Measurements from ENCODE around the gene TBL1X. TPM values are rescaled to one million over a fixed set of nuclear protein-coding genes. Genes with fewer than 3 reads are reported as not detected.

Gene TBL1X
- total and polyA plus RNA-seq, 2 of the 13 experiments (the other 11 are each of a cell fraction or from before 2014, with no cell fraction given), result 17.6 to 19.9 TPM

DNA sequence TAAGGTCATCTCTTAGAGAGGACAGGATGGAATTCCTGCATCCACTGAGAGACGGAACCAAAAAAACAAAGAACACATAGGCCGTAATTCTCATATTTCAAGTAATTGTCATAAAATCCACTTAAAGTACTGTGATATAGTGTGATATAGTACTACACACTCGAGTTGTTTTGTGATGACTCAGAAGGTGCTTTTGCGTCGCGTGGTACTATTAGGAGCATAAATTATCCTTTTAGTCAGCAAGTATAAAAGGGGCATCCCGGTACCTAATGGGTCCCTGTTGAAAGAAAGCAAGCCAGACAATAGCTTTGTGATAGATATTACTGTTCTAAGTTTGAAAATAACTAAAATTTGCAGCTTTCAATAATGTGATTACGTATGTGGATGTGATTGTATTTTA is 245.5 kb downstream of the TBL1X start (continued):
- TF ChIP-seq, protein P1, sequence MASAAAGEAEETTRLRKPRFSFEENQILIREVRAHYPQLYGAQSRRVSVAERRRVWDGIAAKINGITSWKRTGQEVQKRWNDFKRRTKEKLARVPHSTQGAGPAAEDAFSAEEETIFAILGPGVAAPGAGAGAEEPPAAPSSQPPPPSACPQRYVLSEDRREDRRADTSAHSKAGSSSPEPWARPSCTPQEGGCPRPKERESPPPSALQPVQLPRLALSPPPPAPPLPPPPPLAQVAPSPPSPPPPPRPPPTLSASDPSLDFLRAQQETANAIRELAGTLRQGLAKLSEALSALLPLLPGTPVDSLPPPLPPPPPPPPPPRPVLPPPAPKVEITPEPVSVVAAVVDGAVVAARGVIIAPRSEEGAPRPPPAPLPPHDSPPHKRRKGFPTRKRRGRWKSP (CRISPR knock-in tag; IDR thresholded peaks at IDR 0.05), result no peak
- TF ChIP-seq, protein P2, sequence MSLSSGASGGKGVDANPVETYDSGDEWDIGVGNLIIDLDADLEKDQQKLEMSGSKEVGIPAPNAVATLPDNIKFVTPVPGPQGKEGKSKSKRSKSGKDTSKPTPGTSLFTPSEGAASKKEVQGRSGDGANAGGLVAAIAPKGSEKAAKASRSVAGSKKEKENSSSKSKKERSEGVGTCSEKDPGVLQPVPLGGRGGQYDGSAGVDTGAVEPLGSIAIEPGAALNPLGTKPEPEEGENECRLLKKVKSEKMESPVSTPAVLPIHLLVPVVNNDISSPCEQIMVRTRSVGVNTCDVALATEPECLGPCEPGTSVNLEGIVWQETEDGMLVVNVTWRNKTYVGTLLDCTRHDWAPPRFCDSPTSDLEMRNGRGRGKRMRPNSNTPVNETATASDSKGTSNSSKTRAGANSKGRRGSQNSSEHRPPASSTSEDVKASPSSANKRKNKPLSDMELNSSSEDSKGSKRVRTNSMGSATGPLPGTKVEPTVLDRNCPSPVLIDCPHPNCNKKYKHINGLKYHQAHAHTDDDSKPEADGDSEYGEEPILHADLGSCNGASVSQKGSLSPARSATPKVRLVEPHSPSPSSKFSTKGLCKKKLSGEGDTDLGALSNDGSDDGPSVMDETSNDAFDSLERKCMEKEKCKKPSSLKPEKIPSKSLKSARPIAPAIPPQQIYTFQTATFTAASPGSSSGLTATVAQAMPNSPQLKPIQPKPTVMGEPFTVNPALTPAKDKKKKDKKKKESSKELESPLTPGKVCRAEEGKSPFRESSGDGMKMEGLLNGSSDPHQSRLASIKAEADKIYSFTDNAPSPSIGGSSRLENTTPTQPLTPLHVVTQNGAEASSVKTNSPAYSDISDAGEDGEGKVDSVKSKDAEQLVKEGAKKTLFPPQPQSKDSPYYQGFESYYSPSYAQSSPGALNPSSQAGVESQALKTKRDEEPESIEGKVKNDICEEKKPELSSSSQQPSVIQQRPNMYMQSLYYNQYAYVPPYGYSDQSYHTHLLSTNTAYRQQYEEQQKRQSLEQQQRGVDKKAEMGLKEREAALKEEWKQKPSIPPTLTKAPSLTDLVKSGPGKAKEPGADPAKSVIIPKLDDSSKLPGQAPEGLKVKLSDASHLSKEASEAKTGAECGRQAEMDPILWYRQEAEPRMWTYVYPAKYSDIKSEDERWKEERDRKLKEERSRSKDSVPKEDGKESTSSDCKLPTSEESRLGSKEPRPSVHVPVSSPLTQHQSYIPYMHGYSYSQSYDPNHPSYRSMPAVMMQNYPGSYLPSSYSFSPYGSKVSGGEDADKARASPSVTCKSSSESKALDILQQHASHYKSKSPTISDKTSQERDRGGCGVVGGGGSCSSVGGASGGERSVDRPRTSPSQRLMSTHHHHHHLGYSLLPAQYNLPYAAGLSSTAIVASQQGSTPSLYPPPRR (CRISPR knock-in tag; IDR thresholded peaks at IDR 0.05; ENCODE audit: borderline replicate concordance), result no peak
- TF ChIP-seq POLR2AphosphoS5 (IDR thresholded peaks at IDR 0.05; ENCODE audit: low read depth, low read length), result no peak

GRCh38 chrX:9717376-9717775 is 252.5 kb downstream of the TBL1X start:
- ChIA-PET POLR2A (no interaction called here), CTCF (ENCODE audit: low intra/inter-chr PET ratio, low total read pairs) (no interaction called here)
- no peak overlapping the region for H3K27ac ChIP-seq (ENCODE audit: extremely low read length, insufficient read depth, low read length)
- peaks cover 4 to 22% of the 10 kb centered on the region in 2 experiments for H3K36me3 ChIP-seq (replicated peaks in 1 of 2; ENCODE audit: control insufficient read depth in 1 of 2, insufficient read depth in 2 of 2, low read length in 2 of 2)
- no peak for ATAC-seq
- no peak overlapping the region for H3K4me2 ChIP-seq (ENCODE audit: low read depth, low read length)
- TF ChIP-seq, protein P3, sequence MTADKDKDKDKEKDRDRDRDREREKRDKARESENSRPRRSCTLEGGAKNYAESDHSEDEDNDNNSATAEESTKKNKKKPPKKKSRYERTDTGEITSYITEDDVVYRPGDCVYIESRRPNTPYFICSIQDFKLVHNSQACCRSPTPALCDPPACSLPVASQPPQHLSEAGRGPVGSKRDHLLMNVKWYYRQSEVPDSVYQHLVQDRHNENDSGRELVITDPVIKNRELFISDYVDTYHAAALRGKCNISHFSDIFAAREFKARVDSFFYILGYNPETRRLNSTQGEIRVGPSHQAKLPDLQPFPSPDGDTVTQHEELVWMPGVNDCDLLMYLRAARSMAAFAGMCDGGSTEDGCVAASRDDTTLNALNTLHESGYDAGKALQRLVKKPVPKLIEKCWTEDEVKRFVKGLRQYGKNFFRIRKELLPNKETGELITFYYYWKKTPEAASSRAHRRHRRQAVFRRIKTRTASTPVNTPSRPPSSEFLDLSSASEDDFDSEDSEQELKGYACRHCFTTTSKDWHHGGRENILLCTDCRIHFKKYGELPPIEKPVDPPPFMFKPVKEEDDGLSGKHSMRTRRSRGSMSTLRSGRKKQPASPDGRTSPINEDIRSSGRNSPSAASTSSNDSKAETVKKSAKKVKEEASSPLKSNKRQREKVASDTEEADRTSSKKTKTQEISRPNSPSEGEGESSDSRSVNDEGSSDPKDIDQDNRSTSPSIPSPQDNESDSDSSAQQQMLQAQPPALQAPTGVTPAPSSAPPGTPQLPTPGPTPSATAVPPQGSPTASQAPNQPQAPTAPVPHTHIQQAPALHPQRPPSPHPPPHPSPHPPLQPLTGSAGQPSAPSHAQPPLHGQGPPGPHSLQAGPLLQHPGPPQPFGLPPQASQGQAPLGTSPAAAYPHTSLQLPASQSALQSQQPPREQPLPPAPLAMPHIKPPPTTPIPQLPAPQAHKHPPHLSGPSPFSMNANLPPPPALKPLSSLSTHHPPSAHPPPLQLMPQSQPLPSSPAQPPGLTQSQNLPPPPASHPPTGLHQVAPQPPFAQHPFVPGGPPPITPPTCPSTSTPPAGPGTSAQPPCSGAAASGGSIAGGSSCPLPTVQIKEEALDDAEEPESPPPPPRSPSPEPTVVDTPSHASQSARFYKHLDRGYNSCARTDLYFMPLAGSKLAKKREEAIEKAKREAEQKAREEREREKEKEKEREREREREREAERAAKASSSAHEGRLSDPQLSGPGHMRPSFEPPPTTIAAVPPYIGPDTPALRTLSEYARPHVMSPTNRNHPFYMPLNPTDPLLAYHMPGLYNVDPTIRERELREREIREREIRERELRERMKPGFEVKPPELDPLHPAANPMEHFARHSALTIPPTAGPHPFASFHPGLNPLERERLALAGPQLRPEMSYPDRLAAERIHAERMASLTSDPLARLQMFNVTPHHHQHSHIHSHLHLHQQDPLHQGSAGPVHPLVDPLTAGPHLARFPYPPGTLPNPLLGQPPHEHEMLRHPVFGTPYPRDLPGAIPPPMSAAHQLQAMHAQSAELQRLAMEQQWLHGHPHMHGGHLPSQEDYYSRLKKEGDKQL (CRISPR knock-in tag; IDR thresholded peaks at IDR 0.05; ENCODE audit: low read depth), result no peak
- no peak for TF ChIP-seq TRIM24 (CRISPR knock-in tag; IDR thresholded peaks at IDR 0.05)
- no peak for TF ChIP-seq SMARCE1 (IDR thresholded peaks at IDR 0.05; ENCODE audit: borderline replicate concordance)
- no peak for TF ChIP-seq NAIF1 (CRISPR knock-in tag; IDR thresholded peaks at IDR 0.05; ENCODE audit: borderline replicate concordance)
- no peak for TF ChIP-seq SOX5 (CRISPR knock-in tag; IDR thresholded peaks at IDR 0.05; ENCODE audit: borderline replicate concordance)
- TF ChIP-seq AGO2 (optimal IDR thresholded peaks at IDR 0.05; ENCODE audit: low read depth, low read length), result peak; percentile 18
- BruUV-seq (replicated peaks), result no TSS peak
- no peak overlapping the region for H2AFZ ChIP-seq (ENCODE audit: low read length)
- H4K20me1 ChIP-seq (ENCODE audit: insufficient read depth, low read length), result no peaks in the 10 kb centered on the region
- intact Hi-C loops (cut with micrococcal nuclease; ENCODE audit: unreplicated experiment) (no loop called here), in situ Hi-C loops (cut with HindIII; ENCODE audit: extremely low pct_ligation_motif_present, low pct_unique_long_range_greater_than_20kb) (loop anchor here (25.0 kb wide), 1 partner anchor 755 kb away; no protein-coding TSS in a partner anchor)
- H3K79me2 ChIP-seq (ENCODE audit: insufficient read depth, low read length), result no peaks in the 10 kb centered on the region
- no peaks in the 10 kb centered on the region for H3K27me3 ChIP-seq (ENCODE audit: control insufficient read depth in 1 of 2, insufficient read depth in 2 of 2, low read length in 2 of 2)
- H3K4me3 ChIP-seq (replicated peaks in 1 of 3; ENCODE audit: insufficient read depth in 1 of 3, low read depth in 2 of 3, low read length in 3 of 3), result no peak overlapping the region
- WGBS (ENCODE audit: low lambda C conversion rate), result 98% methylated on average over 9 of the region's 21 CpGs
- no peak for DNase-seq (ENCODE audit: low spot score)
- H3K9me3 ChIP-seq (ENCODE audit: low read length), result no peaks in the 10 kb centered on the region
- no peaks in the 10 kb centered on the region for H3K4me1 ChIP-seq (ENCODE audit: insufficient read depth, low read length)
- no peak overlapping the region for H3K9ac ChIP-seq (ENCODE audit: insufficient read depth, low read depth, low read length)
- FAIRE-seq, result no peak
